DMS153 (cell line): Measurements from ENCODE around the gene C12orf75.
"Not testable (repeated sequence)": the region's sequence is repeated elsewhere in the genome, so short reads cannot be mapped to it uniquely, and the experiment has no call there.

Source experiments
- DNase-seq: peaks from one replicate; lab custom pipeline; 2025; lab: John Stamatoyannopoulos, UW

Gene C12orf75

GRCh38 chr12:105378911-105379310 lies 48.4 kb downstream of the C12orf75 start:
- peak; percentile 49 for DNase-seq

- peak; percentile 19 for DNase-seq
These were observed 52.5 kb downstream of the C12orf75 start for GRCh38 chr12:105382771-105383622.

GRCh38 chr12:105384220-105384619 lies 53.7 kb downstream of the C12orf75 start:
- no peak for DNase-seq

- DNase-seq: no peak
These were observed 54.5 kb downstream of the C12orf75 start for GRCh38 chr12:105384916-105385535.

- no peak for DNase-seq
These were observed 55.9 kb downstream of the C12orf75 start for GRCh38 chr12:105386431-105386830.

- DNase-seq: no peak
These were observed 60.7 kb downstream of the C12orf75 start for GRCh38 chr12:105391231-105391630.

GRCh38 chr12:105393587-105393986 lies 63.1 kb downstream of the C12orf75 start:
- no peak for DNase-seq

GRCh38 chr12:105396024-105396423 lies 65.5 kb downstream of the C12orf75 start:
- DNase-seq: no peak

- DNase-seq: no peak
These were observed 66.5 kb downstream of the C12orf75 start for GRCh38 chr12:105396983-105397382.

- DNase-seq: no peak
These were observed 68.4 kb downstream of the C12orf75 start for GRCh38 chr12:105398930-105399329.

- no peak for DNase-seq
These were observed 69.1 kb downstream of the C12orf75 start for GRCh38 chr12:105399428-105400081.

- DNase-seq: no peak
These were observed 69.7 kb downstream of the C12orf75 start for GRCh38 chr12:105400227-105400626.

- no peak for DNase-seq
These were observed 70.7 kb downstream of the C12orf75 start for GRCh38 chr12:105401198-105401597.

- DNase-seq: no peak
These were observed 71.9 kb downstream of the C12orf75 start for GRCh38 chr12:105402366-105402765.

- DNase-seq: no peak
These were observed 72.6 kb downstream of the C12orf75 start for GRCh38 chr12:105403095-105403494.

- not testable (repeated sequence) for DNase-seq
These were observed 73.6 kb downstream of the C12orf75 start for GRCh38 chr12:105404134-105404533.

GRCh38 chr12:105406497-105406896 lies 76.0 kb downstream of the C12orf75 start:
- no peak for DNase-seq

GRCh38 chr12:105409279-105409678 lies 78.8 kb downstream of the C12orf75 start:
- DNase-seq: no peak

GRCh38 chr12:105409801-105410471 lies 79.4 kb downstream of the C12orf75 start:
- DNase-seq: peak; percentile 98

GRCh38 chr12:105413911-105414487 lies 83.5 kb downstream of the C12orf75 start:
- DNase-seq: no peak

GRCh38 chr12:105417732-105418131 lies 87.2 kb downstream of the C12orf75 start:
- DNase-seq: no peak

- no peak for DNase-seq
These were observed 87.7 kb downstream of the C12orf75 start for GRCh38 chr12:105418229-105418628.
